A549 (cell line): Measurements from ENCODE around the gene ZBTB49. TPM values are rescaled to one million over a fixed set of nuclear protein-coding genes. Genes with fewer than 3 reads are reported as not detected.

Experiments used
- MAZ ChIP-seq: fragments of 150-350 bp; IDR thresholded peaks from 2 replicates; pipeline ENCODE4 v1.6.1; 2014; ENCODE audit warnings: antibody characterized with exemption, low read depth, low read length, borderline replicate concordance
- RFX5 ChIP-seq: fragments of 450-650 bp; IDR thresholded peaks from 2 replicates; pipeline ENCODE4 v1.7.1; 2014; ENCODE audit warnings: antibody characterized with exemption, mild to moderate bottlenecking, moderate library complexity
- ZC3H11A ChIP-seq: fragments of 450-650 bp; IDR thresholded peaks from 2 replicates; pipeline ENCODE4 v1.6.1; 2014; ENCODE audit warnings: antibody characterized with exemption, mild to moderate bottlenecking
- polyA plus RNA-seq, 4 experiments: library from polyadenylated mRNA; depleted of rRNA in 3 of 4; stranded (reverse); fragments of >200 nt; fragmentation: RNase III in 1 of 4; extraction: RNeasy Plus Mini Kit Qiagen cat#74134 plus additional on column Dnase treatment in 1 of 4; gene quantifications; 2 replicates in 3 of 4; 3 replicates in 1 of 4; pipeline ENCODE4 v1.2.3, GENCODE V29; 2011 to 2017

The ZBTB49 gene
- polyA plus RNA-seq, 2 of the 4 experiments (the other 2 are of a cell fraction), result 1.9 to 3.1 TPM

DNA sequence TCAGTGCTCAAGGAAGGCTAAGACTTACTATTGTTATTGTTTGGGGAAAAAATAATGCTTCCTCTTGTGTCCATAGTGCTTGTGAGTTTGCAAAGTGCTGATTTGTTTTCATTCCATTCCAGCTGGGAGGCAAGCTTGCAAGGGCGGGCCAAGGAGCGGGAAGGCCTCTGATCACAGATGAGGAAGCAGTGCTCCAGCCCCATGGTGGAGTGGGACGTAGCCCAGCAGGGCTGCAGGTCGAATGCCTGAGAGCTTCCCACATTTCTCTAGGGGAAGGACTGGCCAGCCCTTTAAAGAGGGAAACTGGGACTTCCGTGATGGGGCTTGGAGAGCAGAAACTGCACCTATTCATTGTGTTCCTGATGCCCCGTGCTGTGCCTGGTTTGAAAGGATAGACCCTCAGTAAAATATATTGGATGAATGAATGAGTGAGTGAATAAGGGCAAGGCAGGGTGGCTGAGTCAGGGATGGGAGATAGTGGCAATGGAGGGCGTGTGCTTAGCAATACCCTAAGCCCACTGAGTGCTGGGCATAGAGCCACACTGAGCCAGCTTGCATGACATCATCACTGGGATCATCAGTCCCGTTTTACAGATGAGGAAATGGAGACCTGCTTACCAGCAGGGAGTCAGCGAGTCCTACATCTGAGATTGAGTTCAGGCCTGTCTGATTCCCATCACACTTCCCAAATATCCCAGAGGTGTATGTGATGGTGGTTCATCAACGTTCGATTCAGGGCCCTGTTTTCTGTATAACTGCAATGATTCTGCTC, 78.9 kb downstream of the ZBTB49 start (continued):
- no peak for TF ChIP-seq ZC3H11A
- TF ChIP-seq RFX5, result no peak
- TF ChIP-seq MAZ, result no peak

Other genes starting within 250 kb of the ZBTB49 start
- gene OTOP1, start 63.3 kb upstream of the ZBTB49 start, polyA plus RNA-seq (2011; rRNA removed), result not detected in 2 replicates
- gene OTOP1, start 63.3 kb upstream of the ZBTB49 start, polyA plus RNA-seq (2017; fragmentation: RNase III; extraction: RNeasy Plus Mini Kit Qiagen cat#74134 plus additional on column Dnase treatment), result not detected in 3 replicates
- gene TMEM128, start 42.0 kb upstream of the ZBTB49 start, polyA plus RNA-seq (2011; rRNA removed), result 22.9 and 29.1 TPM in 2 replicates
- gene TMEM128, start 42.0 kb upstream of the ZBTB49 start, polyA plus RNA-seq (2017; fragmentation: RNase III; extraction: RNeasy Plus Mini Kit Qiagen cat#74134 plus additional on column Dnase treatment), result 12.7 to 15.9 TPM (median 13.9 TPM) in 3 replicates
- gene LYAR, start 97 bp upstream of the ZBTB49 start, polyA plus RNA-seq (2011; rRNA removed), result 12.6 and 20.5 TPM in 2 replicates
- gene LYAR, start 97 bp upstream of the ZBTB49 start, polyA plus RNA-seq (2017; fragmentation: RNase III; extraction: RNeasy Plus Mini Kit Qiagen cat#74134 plus additional on column Dnase treatment), result 26.4 to 29.1 TPM (median 28.1 TPM) in 3 replicates
- 0.34 and 0.44 TPM in 2 replicates for gene NSG1, start 96.9 kb downstream of the ZBTB49 start, polyA plus RNA-seq (2011; rRNA removed)
- gene NSG1, start 96.9 kb downstream of the ZBTB49 start, polyA plus RNA-seq (2017; fragmentation: RNase III; extraction: RNeasy Plus Mini Kit Qiagen cat#74134 plus additional on column Dnase treatment), result 0.25 to 0.49 TPM (median 0.26 TPM) in 3 replicates